GM12878 (cell line): ENCODE results near the gene CLVS2. TPM values are rescaled to one million over a fixed set of nuclear protein-coding genes. Genes with fewer than 3 reads are reported as not detected.

Source experiments
- ATAC-seq: fragments of 200-7000 bp; cut with Tn5 transposase; 3 replicates; pipeline ENCODE4 v1.9.1; 2020; ENCODE audit warnings: mild to moderate bottlenecking, moderate library complexity
- BruUV-seq: library from RNA; stranded (reverse); fragments of 400-500 nt; replicated peaks from 2 replicates; lab custom pipeline; 2021; lab: Mats Ljungman, UMichigan
- CTCF ChIA-PET: fragments of 300-600 bp; sonication (Branson Sonifier 250); formaldehyde crosslinking; extraction: SDS; loops from one replicate; lab custom pipeline; 2021; ENCODE audit warnings: inconsistent platforms; lab: Yijun Ruan, JAX
- POLR2A ChIA-PET: fragments of 350-600 bp; formaldehyde crosslinking; extraction: SDS; loops from one replicate; lab custom pipeline; 2021; ENCODE audit warnings: inconsistent platforms; lab: Charles Lee
- RAD21 ChIA-PET: fragments of 300-600 bp; sonication (Branson Sonifier 250); formaldehyde crosslinking; loops from one replicate; lab custom pipeline; 2023; ENCODE audit warnings: antibody characterized with exemption; ENCODE audit not compliant: unreplicated experiment; lab: Charles Lee
- SMC1A ChIA-PET: fragments of 300-600 bp; sonication (Branson Sonifier 250); formaldehyde crosslinking; loops from one replicate; lab custom pipeline; 2023; ENCODE audit not compliant: unreplicated experiment, uncharacterized antibody; lab: Charles Lee
- DNase-seq: peaks from one replicate; pipeline ENCODE4 v3.0.0-alpha.2; 2011; ENCODE audit warnings: low read depth, low spot score
- FAIRE-seq: peaks from 3 replicates; lab custom pipeline; 2011; peaks lifted over from hg19 to GRCh38; lab: Jason Lieb, UNC
- H2AFZ ChIP-seq: 2 replicates; pipeline ENCODE4 v1.6.0; 2011; ENCODE audit warnings: low read depth, low read length, control low read depth; ENCODE audit not compliant: control insufficient read depth
- H3K27ac ChIP-seq: 2 replicates; pipeline ENCODE4 v1.5.1; 2011; ENCODE audit warnings: control low read depth; ENCODE audit not compliant: control insufficient read depth, insufficient read depth
- H3K27me3 ChIP-seq, 2 experiments: replicated peaks in 1 of 2; 2 replicates each; pipeline versions ENCODE4 v1.6.0 to v1.6.1; 2011; ENCODE audit warnings: low read length in 1 of 2; ENCODE audit not compliant: control insufficient read depth in 2 of 2, insufficient read depth in 2 of 2
- H3K36me3 ChIP-seq, 2 experiments: 2 replicates each; pipeline ENCODE4 v1.5.1; 2011; ENCODE audit warnings: low read length in 1 of 2; ENCODE audit not compliant: control insufficient read depth in 2 of 2, insufficient read depth in 2 of 2
- H3K4me1 ChIP-seq: 2 replicates; pipeline ENCODE4 v1.6.1; 2011; ENCODE audit warnings: mild to moderate bottlenecking, low read length, moderate library complexity, mixed read lengths; ENCODE audit not compliant: control insufficient read depth, insufficient read depth
- H3K4me2 ChIP-seq: 2 replicates; pipeline ENCODE4 v1.6.0; 2011; ENCODE audit warnings: control low read depth; ENCODE audit not compliant: control insufficient read depth, insufficient read depth
- H3K4me3 ChIP-seq: fragments of 200-600 bp; sonication (generic); 2 replicates; pipeline ENCODE4 v1.5.1; 2016
- H3K79me2 ChIP-seq: 2 replicates; pipeline ENCODE4 v1.6.0; 2011; ENCODE audit warnings: low read length; ENCODE audit not compliant: control insufficient read depth, insufficient read depth
- H3K9ac ChIP-seq: 2 replicates; pipeline ENCODE4 v1.8.0; 2011; ENCODE audit warnings: low read length, control low read depth, mixed read lengths; ENCODE audit not compliant: control insufficient read depth, insufficient read depth
- H3K9me3 ChIP-seq: replicated peaks from 3 replicates; pipeline ENCODE4 v1.5.1; 2011; ENCODE audit warnings: mild to moderate bottlenecking, low read length; ENCODE audit not compliant: control insufficient read depth, insufficient read depth
- H4K20me1 ChIP-seq: 2 replicates; pipeline ENCODE4 v1.6.0; 2011; ENCODE audit not compliant: control insufficient read depth, insufficient read depth
- BACH1 ChIP-seq: fragments of 450-650 bp; IDR thresholded peaks from 2 replicates; pipeline ENCODE4 v1.6.1; 2017; ENCODE audit warnings: mild to moderate bottlenecking, borderline replicate concordance
- CHD4 ChIP-seq: fragments of 200-600 bp; sonication (generic); IDR thresholded peaks from 2 replicates; pipeline ENCODE4 v1.6.1; 2016; ENCODE audit warnings: mild to moderate bottlenecking
- IKZF1 ChIP-seq: fragments of 450-650 bp; conservative IDR thresholded peaks from 2 replicates; pipeline ENCODE4 v1.6.1; 2017; ENCODE audit warnings: antibody characterized with exemption, mild to moderate bottlenecking
- IRF4 ChIP-seq: IDR thresholded peaks from 2 replicates; pipeline ENCODE4 v1.6.1; 2011; ENCODE audit warnings: low read depth, low read length
- JUNB ChIP-seq: IDR thresholded peaks from 2 replicates; pipeline ENCODE4 v1.6.1; 2016; ENCODE audit warnings: antibody characterized with exemption, mild to moderate bottlenecking
- KAT2A ChIP-seq: conservative IDR thresholded peaks from 2 replicates; pipeline ENCODE4 v1.6.1; 2011; ENCODE audit warnings: low read depth, low read length; ENCODE audit not compliant: control insufficient read depth
- MXI1 ChIP-seq: fragments of 150-350 bp; IDR thresholded peaks from 2 replicates; pipeline ENCODE4 v1.6.1; 2011; ENCODE audit warnings: low read depth, mild to moderate bottlenecking, inconsistent platforms, low read length, improper control_type of control experiment
- WRNIP1 ChIP-seq: IDR thresholded peaks from 2 replicates; pipeline ENCODE4 v1.6.1; 2011; ENCODE audit warnings: low read depth, low read length, improper control_type of control experiment, borderline replicate concordance
- ZNF384 ChIP-seq: IDR thresholded peaks from 2 replicates; pipeline ENCODE4 v1.6.1; 2012; ENCODE audit warnings: low read depth, mild to moderate bottlenecking, low read length, improper control_type of control experiment, borderline replicate concordance
- ZNF622 ChIP-seq: fragments of 450-650 bp; IDR thresholded peaks from 2 replicates; pipeline ENCODE4 v1.6.1; 2017; ENCODE audit warnings: mild to moderate bottlenecking, inconsistent platforms
- WGBS: methylation state at CpG from one replicate; pipeline ENCODE4 v1.1.6; 2016; ENCODE audit warnings: low lambda C conversion rate; ENCODE audit not compliant: insufficient replicate concordance, insufficient coverage; ENCODE audit errors: missing lambda C conversion rate; 5-methylcytosine and 5-hydroxymethylcytosine counted together
- in situ Hi-C: fragments of 300-500 bp; cut with MboI; formaldehyde crosslinking; loops from 9 replicates; pipeline ENCODE4 v1.14.3; 2018; ENCODE audit warnings: mixed read lengths
- intact Hi-C: fragments of 100-400 bp; cut with micrococcal nuclease; formaldehyde crosslinking; loops from one replicate; pipeline ENCODE4 v1.14.2; 2022; ENCODE audit not compliant: unreplicated experiment
- polyA plus RNA-seq, 11 experiments: library from polyadenylated mRNA; depleted of rRNA in 4 of 11; unstranded in 6 of 11; stranded (reverse) in 5 of 11; fragments of >200 nt; fragmentation: Nextera tagmentation in 4 of 11; fragmentation: Illumina TruSeq in 1 of 11; extraction: Ambion mirVana in 4 of 11; extraction: Trizol in 1 of 11; gene quantifications; 1 replicate in 1 of 11; 2 replicates in 10 of 11; pipeline versions ENCODE4 v1.2.1 to v1.2.3, GENCODE V29; 2011 to 2016; ENCODE audit warnings: inconsistent platforms in 2 of 11, missing spikeins in 2 of 11, low read depth in 1 of 11
- total RNA-seq, 4 experiments: library from RNA; depleted of rRNA in 3 of 4; stranded (reverse); fragments of >200 nt in 3 of 4; fragmentation: Illumina TruSeq in 1 of 4; extraction: Trizol in 1 of 4; gene quantifications; 2 replicates each; pipeline versions ENCODE4 v1.2.1 to v1.2.3, GENCODE V29; 2013 to 2021
- TF ChIP-seq, protein P1 (sequence below): IDR thresholded peaks from 2 replicates; pipeline ENCODE4 v1.6.1; 2011; ENCODE audit warnings: low read depth, mild to moderate bottlenecking, low read length, moderate library complexity, borderline replicate concordance; ENCODE audit errors: extremely low read depth
- TF ChIP-seq, protein P2 (sequence below): IDR thresholded peaks from 2 replicates; pipeline ENCODE4 v1.6.1; 2012; ENCODE audit warnings: low read length, inconsistent platforms

The CLVS2 gene
- total and polyA plus RNA-seq, 10 of the 15 experiments (the other 5 are each of a cell fraction or from before 2014, with no cell fraction given) = not detected

GRCh38 chr6:123016431-123017103 is 20.5 kb downstream of the CLVS2 start:
- TF ChIP-seq JUNB (no peak), ZNF384 (no peak)
- TF ChIP-seq, protein P1, sequence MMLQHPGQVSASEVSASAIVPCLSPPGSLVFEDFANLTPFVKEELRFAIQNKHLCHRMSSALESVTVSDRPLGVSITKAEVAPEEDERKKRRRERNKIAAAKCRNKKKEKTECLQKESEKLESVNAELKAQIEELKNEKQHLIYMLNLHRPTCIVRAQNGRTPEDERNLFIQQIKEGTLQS = no peak
- ChIA-PET SMC1A (interaction anchor here (0.7 kb wide), 1 partner anchor 605 kb away, joined by 3 read pairs; no protein-coding TSS in a partner anchor), CTCF (interaction anchor here (0.7 kb wide), 1 partner anchor 147 kb away, joined by 3 read pairs; no protein-coding TSS in a partner anchor), RAD21 (interaction anchor here (0.7 kb wide), 1 partner anchor 118 kb away, joined by 3 read pairs; no protein-coding TSS in a partner anchor), POLR2A (no interaction called here)
- no peak for DNase-seq
- Histone ChIP-seq H3K4me2 (no peak overlapping the region), H4K20me1 (no peaks in the 10 kb centered on the region), H3K4me1 (no peaks in the 10 kb centered on the region), H3K4me3 (no peak overlapping the region), H3K36me3 (no peaks in the 10 kb centered on the region), H2AFZ (no peak overlapping the region), H3K27me3 (no peaks in the 10 kb centered on the region), H3K79me2 (no peaks in the 10 kb centered on the region), H3K9ac (no peak overlapping the region), H3K9me3 (no peaks in the 10 kb centered on the region), H3K27ac (no peak overlapping the region)
- ATAC-seq = no peak
- no peak for FAIRE-seq
- in situ Hi-C loops (no loop called here), intact Hi-C loops (no loop called here)
- WGBS = 10% methylated on average over 4 of the region's 4 CpGs
- BruUV-seq = no TSS peak

- in situ Hi-C loops (no loop called here), intact Hi-C loops (no loop called here)
- ChIA-PET SMC1A (interaction anchor here (0.7 kb wide), 1 partner anchor 605 kb away, joined by 3 read pairs; no protein-coding TSS in a partner anchor), CTCF (interaction anchor here (0.7 kb wide), 1 partner anchor 148 kb away, joined by 3 read pairs; no protein-coding TSS in a partner anchor), RAD21 (interaction anchor here (0.7 kb wide), 1 partner anchor 119 kb away, joined by 3 read pairs; no protein-coding TSS in a partner anchor), POLR2A (no interaction called here)
- Histone ChIP-seq H3K4me1 (no peaks in the 10 kb centered on the region), H3K27me3 (no peaks in the 10 kb centered on the region), H3K27ac (no peak overlapping the region), H3K9ac (no peak overlapping the region), H3K9me3 (no peaks in the 10 kb centered on the region), H3K4me2 (no peak overlapping the region), H3K4me3 (no peak overlapping the region), H3K36me3 (no peaks in the 10 kb centered on the region), H3K79me2 (no peaks in the 10 kb centered on the region), H2AFZ (no peak overlapping the region), H4K20me1 (no peaks in the 10 kb centered on the region)
- FAIRE-seq (no peak), DNase-seq (no peak), ATAC-seq (no peak)
- TF ChIP-seq IKZF1 (no peak), MXI1 (no peak), WRNIP1 (no peak), KAT2A (no peak), ZNF622 (no peak), IRF4 (no peak), BACH1 (no peak), CHD4 (no peak)
- TF ChIP-seq, protein P2, sequence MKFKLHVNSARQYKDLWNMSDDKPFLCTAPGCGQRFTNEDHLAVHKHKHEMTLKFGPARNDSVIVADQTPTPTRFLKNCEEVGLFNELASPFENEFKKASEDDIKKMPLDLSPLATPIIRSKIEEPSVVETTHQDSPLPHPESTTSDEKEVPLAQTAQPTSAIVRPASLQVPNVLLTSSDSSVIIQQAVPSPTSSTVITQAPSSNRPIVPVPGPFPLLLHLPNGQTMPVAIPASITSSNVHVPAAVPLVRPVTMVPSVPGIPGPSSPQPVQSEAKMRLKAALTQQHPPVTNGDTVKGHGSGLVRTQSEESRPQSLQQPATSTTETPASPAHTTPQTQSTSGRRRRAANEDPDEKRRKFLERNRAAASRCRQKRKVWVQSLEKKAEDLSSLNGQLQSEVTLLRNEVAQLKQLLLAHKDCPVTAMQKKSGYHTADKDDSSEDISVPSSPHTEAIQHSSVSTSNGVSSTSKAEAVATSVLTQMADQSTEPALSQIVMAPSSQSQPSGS = no peak
- WGBS = under 1% methylated on average over 5 of the region's 5 CpGs
- BruUV-seq = no TSS peak
Observed at GRCh38 chr6:123017104-123017682, 21.2 kb downstream of the CLVS2 start.
